Fibroblast of skin of scalp (primary cell): ENCODE measurements around the gene GFOD1.
"Not testable (repeated sequence)": the region's sequence is repeated elsewhere in the genome, so short reads cannot be mapped to it uniquely, and the experiment has no call there.

Source experiments
- DNase-seq: peaks from one replicate; pipeline ENCODE4 v3.0.0-alpha.2; 2013

The GFOD1 gene

GRCh38 chr6:13439644-13440043 lies 47.8 kb downstream of the GFOD1 start:
- no peak for DNase-seq

- DNase-seq = no peak
Observed at GRCh38 chr6:13438126-13438525, 49.3 kb downstream of the GFOD1 start.

- DNase-seq = no peak
Observed at GRCh38 chr6:13437218-13437996, 50.0 kb downstream of the GFOD1 start.

GRCh38 chr6:13436399-13437217 lies 50.8 kb downstream of the GFOD1 start:
- DNase-seq = no peak

- DNase-seq = no peak
Observed at GRCh38 chr6:13435477-13436246, 51.7 kb downstream of the GFOD1 start.

- no peak for DNase-seq
Observed at GRCh38 chr6:13434777-13435176, 52.6 kb downstream of the GFOD1 start.

- not testable (repeated sequence) for DNase-seq
Observed at GRCh38 chr6:13434135-13434775, 53.1 kb downstream of the GFOD1 start.

GRCh38 chr6:13433709-13434121 lies 53.7 kb downstream of the GFOD1 start:
- DNase-seq = no peak

- no peak for DNase-seq
Observed at GRCh38 chr6:13432526-13433184, 54.7 kb downstream of the GFOD1 start.

- DNase-seq = no peak
Observed at GRCh38 chr6:13431861-13432465, 55.4 kb downstream of the GFOD1 start.

GRCh38 chr6:13431059-13431656 lies 56.2 kb downstream of the GFOD1 start:
- DNase-seq = no peak

GRCh38 chr6:13429406-13429753 lies 58.0 kb downstream of the GFOD1 start:
- no peak for DNase-seq

GRCh38 chr6:13428583-13429405 lies 58.6 kb downstream of the GFOD1 start:
- no peak for DNase-seq

- DNase-seq = no peak
Observed at GRCh38 chr6:13427801-13428582, 59.4 kb downstream of the GFOD1 start.

- no peak for DNase-seq
Observed at GRCh38 chr6:13427316-13427715, 60.1 kb downstream of the GFOD1 start.

- DNase-seq = no peak
Observed at GRCh38 chr6:13425943-13426931, 61.2 kb downstream of the GFOD1 start.

GRCh38 chr6:13425270-13425873 lies 62.0 kb downstream of the GFOD1 start:
- DNase-seq = no peak

- no peak for DNase-seq
Observed at GRCh38 chr6:13423252-13423651, 64.1 kb downstream of the GFOD1 start.
